NCI-H226 (cell line): ENCODE measurements around the gene MSANTD2.

Source experiments
- DNase-seq: peaks from one replicate; pipeline ENCODE4 v3.0.0-alpha.2; 2015

The MSANTD2 gene

GRCh38 chr11:124769806-124770774 is 30.1 kb downstream of the MSANTD2 start:
- peak; percentile 72 for DNase-seq

- DNase-seq: no peak
Measured at GRCh38 chr11:124768914-124769313, 31.3 kb downstream of the MSANTD2 start.

- DNase-seq: no peak
Measured at GRCh38 chr11:124766156-124766555, 34.0 kb downstream of the MSANTD2 start.

GRCh38 chr11:124763156-124763947 is 36.9 kb downstream of the MSANTD2 start:
- DNase-seq: peak; percentile 57

GRCh38 chr11:124762624-124763155 is 37.5 kb downstream of the MSANTD2 start:
- DNase-seq: no peak

- no peak for DNase-seq
Measured at GRCh38 chr11:124762105-124762623, 38.0 kb downstream of the MSANTD2 start, which contains the start of gene ESAM. Gene ESAM, minus strand, starts transcription at chr11:124762290. Its CDS starts 136 bp downstream, at chr11:124762154.

- DNase-seq: no peak
Measured at GRCh38 chr11:124761301-124762104, 38.7 kb downstream of the MSANTD2 start.

GRCh38 chr11:124760806-124761205 is 39.4 kb downstream of the MSANTD2 start:
- DNase-seq: no peak

GRCh38 chr11:124760205-124760652 is 40.0 kb downstream of the MSANTD2 start:
- no peak for DNase-seq

- DNase-seq: no peak
Measured at GRCh38 chr11:124759266-124760204, 40.7 kb downstream of the MSANTD2 start.

- no peak for DNase-seq
Measured at GRCh38 chr11:124758355-124759265, 41.6 kb downstream of the MSANTD2 start.

- no peak for DNase-seq
Measured at GRCh38 chr11:124757320-124757719, 42.9 kb downstream of the MSANTD2 start.

- DNase-seq: no peak
Measured at GRCh38 chr11:124756753-124757227, 43.4 kb downstream of the MSANTD2 start.

GRCh38 chr11:124756033-124756752 is 44.0 kb downstream of the MSANTD2 start:
- DNase-seq: no peak

GRCh38 chr11:124754710-124755109 is 45.5 kb downstream of the MSANTD2 start:
- DNase-seq: no peak

- no peak for DNase-seq
Measured at GRCh38 chr11:124754309-124754708, 45.9 kb downstream of the MSANTD2 start.

- no peak for DNase-seq
Measured at GRCh38 chr11:124753624-124754023, 46.6 kb downstream of the MSANTD2 start.

- DNase-seq: no peak
Measured at GRCh38 chr11:124753205-124753604, 47.0 kb downstream of the MSANTD2 start.
